GM20431 (cell line): ENCODE results near the gene SRCIN1.

Source experiments
- in situ Hi-C: fragments of 300-500 bp; cut with MseI, MboI; formaldehyde crosslinking; loops from one replicate; pipeline ENCODE4 v1.15.0; 2020; ENCODE audit warnings: low sequenced_read_pairs; ENCODE audit not compliant: unreplicated experiment

Gene SRCIN1

GRCh38 chr17:38619451-38619795, 13.7 kb upstream of the SRCIN1 start:
- in situ Hi-C loops, result loop anchor here (10.0 kb wide), 1 partner anchor 45 kb away; no protein-coding TSS in a partner anchor

- in situ Hi-C loops, result loop anchor here (10.0 kb wide), 1 partner anchor 47 kb away; no protein-coding TSS in a partner anchor
Observed at GRCh38 chr17:38617967-38618760, 12.4 kb upstream of the SRCIN1 start.

- in situ Hi-C loops, result loop anchor here (10.0 kb wide), 1 partner anchor 48 kb away; no protein-coding TSS in a partner anchor
Observed at GRCh38 chr17:38617074-38617860, 11.5 kb upstream of the SRCIN1 start.

- in situ Hi-C loops, result loop anchor here (10.0 kb wide), 1 partner anchor 48 kb away; no protein-coding TSS in a partner anchor
Observed at GRCh38 chr17:38616361-38616760, 10.6 kb upstream of the SRCIN1 start.

- in situ Hi-C loops, result loop anchor here (10.0 kb wide), 1 partner anchor 51 kb away; no protein-coding TSS in a partner anchor
Observed at GRCh38 chr17:38613981-38614779, 8.4 kb upstream of the SRCIN1 start.

- in situ Hi-C loops, result loop anchor here (10.0 kb wide), 1 partner anchor 51 kb away; no protein-coding TSS in a partner anchor
Observed at GRCh38 chr17:38613525-38613980, 7.8 kb upstream of the SRCIN1 start.

GRCh38 chr17:38611872-38612376, 6.2 kb upstream of the SRCIN1 start:
- in situ Hi-C loops, result loop anchor here (10.0 kb wide), 1 partner anchor 53 kb away; no protein-coding TSS in a partner anchor

- in situ Hi-C loops, result loop anchor here (10.0 kb wide), 1 partner anchor 54 kb away; no protein-coding TSS in a partner anchor
Observed at GRCh38 chr17:38611070-38611786, 5.5 kb upstream of the SRCIN1 start.

GRCh38 chr17:38609280-38610031, 3.7 kb upstream of the SRCIN1 start:
- in situ Hi-C loops, result loop anchor here (10.0 kb wide), 1 partner anchor 55 kb away; no protein-coding TSS in a partner anchor

- in situ Hi-C loops, result no loop called here
Observed at GRCh38 chr17:38608648-38609047, 2.9 kb upstream of the SRCIN1 start.

- in situ Hi-C loops, result no loop called here
Observed at GRCh38 chr17:38606646-38607611, 1.2 kb upstream of the SRCIN1 start.

- in situ Hi-C loops, result no loop called here
Observed at GRCh38 chr17:38605411-38605840, 326 bp downstream of the SRCIN1 start.

- in situ Hi-C loops, result no loop called here
Observed at GRCh38 chr17:38604479-38605403, 1.0 kb downstream of the SRCIN1 start.

GRCh38 chr17:38603786-38604478, 1.8 kb downstream of the SRCIN1 start:
- in situ Hi-C loops, result no loop called here

GRCh38 chr17:38602956-38603785, 2.6 kb downstream of the SRCIN1 start:
- in situ Hi-C loops, result no loop called here
